IMR-90 (cell line): Measurements from ENCODE around the gene EVA1A.

Experiments
- CEBPB ChIP-seq: IDR thresholded peaks from 2 replicates; pipeline ENCODE4 v1.6.1; 2012; ENCODE audit warnings: low read depth, low read length, improper control_type of control experiment
- CHD1 ChIP-seq: IDR thresholded peaks from 2 replicates; pipeline ENCODE4 v1.6.1; 2012; ENCODE audit warnings: low read depth, low read length, improper control_type of control experiment
- FOS ChIP-seq: fragments of 150-350 bp; IDR thresholded peaks from 2 replicates; pipeline ENCODE4 v1.6.1; 2016; ENCODE audit warnings: low read depth, low read length
- MAFK ChIP-seq: IDR thresholded peaks from 2 replicates; pipeline ENCODE4 v1.6.1; 2012; ENCODE audit warnings: low read depth, low read length, improper control_type of control experiment
- MXI1 ChIP-seq: IDR thresholded peaks from 2 replicates; pipeline ENCODE4 v1.6.1; 2012; ENCODE audit warnings: low read depth, mild to moderate bottlenecking, low read length, moderate library complexity, borderline replicate concordance
- POLR2A ChIP-seq: IDR thresholded peaks from 2 replicates; pipeline ENCODE4 v1.6.1; 2012; ENCODE audit warnings: mild to moderate bottlenecking, low read depth, low read length
- RAD21 ChIP-seq: IDR thresholded peaks from 2 replicates; pipeline ENCODE4 v1.6.1; 2012; ENCODE audit warnings: low read length, improper control_type of control experiment
- RCOR1 ChIP-seq: IDR thresholded peaks from 2 replicates; pipeline ENCODE4 v1.6.1; 2012; ENCODE audit warnings: mild to moderate bottlenecking, low read length, improper control_type of control experiment; ENCODE audit not compliant: insufficient replicate concordance
- RFX5 ChIP-seq: IDR thresholded peaks from 2 replicates; pipeline ENCODE4 v1.8.0; 2012; ENCODE audit warnings: low read depth, mild to moderate bottlenecking, low read length, moderate library complexity
- TF ChIP-seq, protein P1 (sequence below): conservative IDR thresholded peaks from 2 replicates; pipeline ENCODE4 v1.5.1; 2012; ENCODE audit warnings: mild to moderate bottlenecking, low read depth, low read length, improper control_type of control experiment
- TF ChIP-seq, protein P2 (sequence below): fragments of 150-350 bp; IDR thresholded peaks from 2 replicates; pipeline ENCODE4 v1.6.1; 2016; ENCODE audit warnings: low read depth, mild to moderate bottlenecking, low read length, moderate library complexity, borderline replicate concordance

DNA sequence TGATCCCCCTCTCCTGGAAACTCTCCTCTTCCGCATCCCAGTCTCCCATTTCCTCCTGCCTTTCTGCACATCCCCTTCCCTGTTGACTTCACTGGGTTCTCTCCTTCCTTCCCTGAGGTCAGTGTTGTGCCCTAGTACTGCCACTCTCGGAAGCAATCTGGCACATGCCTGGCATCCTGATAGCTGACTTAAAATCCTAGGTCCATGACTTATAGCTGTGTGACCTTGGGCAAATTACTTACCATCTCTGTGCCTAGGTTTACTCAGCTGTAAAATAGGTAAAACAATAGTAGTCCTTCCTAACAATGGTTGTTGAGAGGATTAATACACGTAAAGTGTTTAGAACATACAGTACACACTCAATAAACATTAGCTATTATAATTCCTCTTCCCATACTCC, 9.3 kb downstream of the EVA1A start:
- TF ChIP-seq POLR2A (no peak), CEBPB (no peak), RAD21 (no peak), FOS (no peak), MXI1 (no peak), CHD1 (no peak), RFX5 (no peak), RCOR1 (no peak), MAFK (no peak)
- TF ChIP-seq, protein P1, sequence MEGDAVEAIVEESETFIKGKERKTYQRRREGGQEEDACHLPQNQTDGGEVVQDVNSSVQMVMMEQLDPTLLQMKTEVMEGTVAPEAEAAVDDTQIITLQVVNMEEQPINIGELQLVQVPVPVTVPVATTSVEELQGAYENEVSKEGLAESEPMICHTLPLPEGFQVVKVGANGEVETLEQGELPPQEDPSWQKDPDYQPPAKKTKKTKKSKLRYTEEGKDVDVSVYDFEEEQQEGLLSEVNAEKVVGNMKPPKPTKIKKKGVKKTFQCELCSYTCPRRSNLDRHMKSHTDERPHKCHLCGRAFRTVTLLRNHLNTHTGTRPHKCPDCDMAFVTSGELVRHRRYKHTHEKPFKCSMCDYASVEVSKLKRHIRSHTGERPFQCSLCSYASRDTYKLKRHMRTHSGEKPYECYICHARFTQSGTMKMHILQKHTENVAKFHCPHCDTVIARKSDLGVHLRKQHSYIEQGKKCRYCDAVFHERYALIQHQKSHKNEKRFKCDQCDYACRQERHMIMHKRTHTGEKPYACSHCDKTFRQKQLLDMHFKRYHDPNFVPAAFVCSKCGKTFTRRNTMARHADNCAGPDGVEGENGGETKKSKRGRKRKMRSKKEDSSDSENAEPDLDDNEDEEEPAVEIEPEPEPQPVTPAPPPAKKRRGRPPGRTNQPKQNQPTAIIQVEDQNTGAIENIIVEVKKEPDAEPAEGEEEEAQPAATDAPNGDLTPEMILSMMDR: no peak
- TF ChIP-seq, protein P2, sequence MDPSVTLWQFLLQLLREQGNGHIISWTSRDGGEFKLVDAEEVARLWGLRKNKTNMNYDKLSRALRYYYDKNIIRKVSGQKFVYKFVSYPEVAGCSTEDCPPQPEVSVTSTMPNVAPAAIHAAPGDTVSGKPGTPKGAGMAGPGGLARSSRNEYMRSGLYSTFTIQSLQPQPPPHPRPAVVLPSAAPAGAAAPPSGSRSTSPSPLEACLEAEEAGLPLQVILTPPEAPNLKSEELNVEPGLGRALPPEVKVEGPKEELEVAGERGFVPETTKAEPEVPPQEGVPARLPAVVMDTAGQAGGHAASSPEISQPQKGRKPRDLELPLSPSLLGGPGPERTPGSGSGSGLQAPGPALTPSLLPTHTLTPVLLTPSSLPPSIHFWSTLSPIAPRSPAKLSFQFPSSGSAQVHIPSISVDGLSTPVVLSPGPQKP: no peak
